Trophoblast cell (in vitro differentiated cells and primary cell): Measurements from ENCODE around the gene APRT.

Experiments
- DNase-seq, 2 donors: peaks; one replicate each; pipeline ENCODE4 v3.0.0-alpha.2; 2016
- H2AFZ ChIP-seq: 2 replicates; pipeline ENCODE4 v1.6.1; 2013; ENCODE audit warnings: low read length, moderate library complexity, mild to moderate bottlenecking; ENCODE audit not compliant: insufficient read depth, poor library complexity
- H2AK5ac ChIP-seq: 2 replicates; pipeline ENCODE4 v1.6.1; 2013; ENCODE audit warnings: mild to moderate bottlenecking, low read length
- H2BK120ac ChIP-seq: 2 replicates; pipeline ENCODE4 v1.6.1; 2013; ENCODE audit warnings: low read length, mild to moderate bottlenecking, moderate library complexity; ENCODE audit not compliant: insufficient read depth, poor library complexity
- H2BK12ac ChIP-seq: 2 replicates; pipeline ENCODE4 v1.6.1; 2013; ENCODE audit warnings: mild to moderate bottlenecking, low read length, moderate library complexity
- H2BK5ac ChIP-seq: 2 replicates; pipeline ENCODE4 v1.6.1; 2013; ENCODE audit warnings: low read length, low read depth, moderate library complexity, mild to moderate bottlenecking; ENCODE audit not compliant: poor library complexity
- H3K14ac ChIP-seq: 2 replicates; pipeline ENCODE4 v1.6.1; 2013; ENCODE audit warnings: mild to moderate bottlenecking, low read length
- H3K18ac ChIP-seq: 2 replicates; pipeline ENCODE4 v1.6.1; 2013; ENCODE audit warnings: mild to moderate bottlenecking, low read length
- H3K23ac ChIP-seq: 2 replicates; pipeline ENCODE4 v1.6.1; 2013; ENCODE audit warnings: low read length
- H3K27ac ChIP-seq: 2 replicates; pipeline ENCODE4 v1.5.1; 2013; ENCODE audit warnings: low read depth, mild to moderate bottlenecking, inconsistent platforms, low read length, moderate library complexity
- H3K27me3 ChIP-seq: 2 replicates; pipeline ENCODE4 v1.6.1; 2013; ENCODE audit warnings: inconsistent platforms, mild to moderate bottlenecking, low read length, moderate library complexity; ENCODE audit not compliant: insufficient read depth
- H3K36me3 ChIP-seq, 2 experiments: 1 replicate in 1 of 2; 2 replicates in 1 of 2; pipeline ENCODE4 v1.6.1; 2013; ENCODE audit warnings: low read length in 2 of 2, mild to moderate bottlenecking in 2 of 2, moderate library complexity in 1 of 2; ENCODE audit not compliant: insufficient read depth in 2 of 2, control insufficient read depth in 1 of 2
- H3K4ac ChIP-seq: 2 replicates; pipeline ENCODE4 v1.6.1; 2013; ENCODE audit warnings: low read depth, mild to moderate bottlenecking, low read length, moderate library complexity
- H3K4me1 ChIP-seq, 2 experiments: 1 replicate in 1 of 2; 2 replicates in 1 of 2; pipeline ENCODE4 v1.6.1; 2013; ENCODE audit warnings: low read length in 2 of 2, mild to moderate bottlenecking in 2 of 2, moderate library complexity in 1 of 2; ENCODE audit not compliant: insufficient read depth in 2 of 2, control insufficient read depth in 1 of 2
- H3K4me2 ChIP-seq: 2 replicates; pipeline ENCODE4 v1.6.1; 2013; ENCODE audit warnings: inconsistent platforms, mild to moderate bottlenecking, low read length, moderate library complexity
- H3K4me3 ChIP-seq: 2 replicates; pipeline ENCODE4 v1.5.1; 2013; ENCODE audit warnings: mild to moderate bottlenecking, low read depth, low read length, inconsistent platforms
- H3K79me1 ChIP-seq: one replicate; pipeline ENCODE4 v1.6.1; 2013; ENCODE audit warnings: low read length
- H3K79me2 ChIP-seq: 2 replicates; pipeline ENCODE4 v1.6.1; 2013; ENCODE audit warnings: low read length, mild to moderate bottlenecking; ENCODE audit not compliant: control insufficient read depth, insufficient read depth, poor library complexity
- H3K9ac ChIP-seq: 2 replicates; pipeline ENCODE4 v1.6.1; 2013; ENCODE audit warnings: mild to moderate bottlenecking, low read length
- H3K9me3 ChIP-seq: 2 replicates; pipeline ENCODE4 v1.6.1; 2013; ENCODE audit warnings: low read depth, mild to moderate bottlenecking, control low read depth, inconsistent platforms, low read length; ENCODE audit not compliant: insufficient read depth
- H4K12ac ChIP-seq: 2 replicates; pipeline ENCODE4 v1.6.1; 2013; ENCODE audit warnings: low read depth, mild to moderate bottlenecking, low read length, moderate library complexity
- H4K8ac ChIP-seq: 2 replicates; pipeline ENCODE4 v1.6.1; 2013; ENCODE audit warnings: low read depth, mild to moderate bottlenecking, low read length, moderate library complexity
- H4K91ac ChIP-seq: one replicate; pipeline ENCODE4 v1.6.1; 2013; ENCODE audit warnings: low read depth, mild to moderate bottlenecking, low read length, moderate library complexity
- WGBS: extraction: QIAGEN DNeasy Blood & Tissue Kit; methylation state at CpG from one replicate; pipeline ENCODE4 v1.1.7; 2013; ENCODE audit warnings: missing lambda C conversion rate; ENCODE audit not compliant: insufficient read length, insufficient coverage; ENCODE audit errors: extremely low coverage; 5-methylcytosine and 5-hydroxymethylcytosine counted together

Gene APRT

GRCh38 chr16:88766975-88767374, 44.8 kb downstream of the APRT start:
- Histone ChIP-seq H2BK5ac (no peak overlapping the region), H3K27me3 (no peaks in the 10 kb centered on the region), H2BK120ac (no peak overlapping the region), H3K9me3 (no peaks in the 10 kb centered on the region), H3K79me2 (peaks cover 19% of the 10 kb centered on the region), H4K12ac (no peak overlapping the region), H3K36me3 (peaks cover 3 to 5% of the 10 kb centered on the region in 2 experiments), H2AFZ (no peak overlapping the region), H3K18ac (no peak overlapping the region), H3K79me1 (peaks cover 27% of the 10 kb centered on the region), H3K23ac (no peak overlapping the region), H3K14ac (no peak overlapping the region), H3K9ac (no peak overlapping the region), H3K4ac (no peak overlapping the region), H3K4me1 (peaks cover 79 to 87% of the 10 kb centered on the region in 2 experiments), H3K4me2 (no peak overlapping the region), H3K4me3 (no peak overlapping the region), H3K27ac (no peak overlapping the region), H4K8ac (no peak overlapping the region), H2BK12ac (no peak overlapping the region), H4K91ac (no peak overlapping the region), H2AK5ac (no peak overlapping the region)
- no CpG with 5 or more reads among the region's 11 CpGs for WGBS
- no peak for DNase-seq

GRCh38 chr16:88764913-88765349, 46.8 kb downstream of the APRT start:
- Histone ChIP-seq H3K9me3 (peaks cover 3% of the 10 kb centered on the region), H4K91ac (peak overlapping the region; percentile 69), H2AK5ac (peak overlapping the region; percentile 27), H2AFZ (no peak overlapping the region), H2BK12ac (peak overlapping the region; percentile 44), H3K27me3 (no peaks in the 10 kb centered on the region), H3K18ac (peak overlapping the region; percentile 31), H3K4ac (peak overlapping the region; percentile 41), H3K4me2 (peak overlapping the region; percentile 55), H3K14ac (peak overlapping the region; percentile 24), H3K4me3 (no peak overlapping the region), H4K12ac (no peak overlapping the region), H2BK5ac (peak overlapping the region; percentile 77), H3K27ac (peak overlapping the region; percentile 59), H3K79me2 (peaks cover 15% of the 10 kb centered on the region), H4K8ac (no peak overlapping the region), H2BK120ac (peak overlapping the region; percentile 59), H3K79me1 (peaks cover 21% of the 10 kb centered on the region), H3K23ac (no peak overlapping the region), H3K9ac (no peak overlapping the region), H3K4me1 (peaks cover 65 to 79% of the 10 kb centered on the region in 2 experiments), H3K36me3 (peaks cover 5 to 7% of the 10 kb centered on the region in 2 experiments)
- no CpG with 5 or more reads among the region's 9 CpGs for WGBS
- peak; percentile 98 to 99 for DNase-seq

GRCh38 chr16:88764080-88764479, 47.6 kb downstream of the APRT start:
- Histone ChIP-seq H2AFZ (no peak overlapping the region), H4K8ac (no peak overlapping the region), H4K12ac (no peak overlapping the region), H3K27ac (peak overlapping the region; percentile 50), H3K79me1 (peaks cover 19% of the 10 kb centered on the region), H3K23ac (no peak overlapping the region), H3K18ac (peak overlapping the region; percentile 26), H3K9ac (no peak overlapping the region), H3K4me2 (peak overlapping the region; percentile 6), H2AK5ac (peak overlapping the region; percentile 20), H2BK120ac (peak overlapping the region; percentile 61), H3K36me3 (peaks cover 7% of the 10 kb centered on the region in 2 experiments), H2BK5ac (peak overlapping the region; percentile 41), H3K27me3 (no peaks in the 10 kb centered on the region), H2BK12ac (peak overlapping the region; percentile 27), H3K79me2 (peaks cover 15% of the 10 kb centered on the region), H3K4me3 (no peak overlapping the region), H3K4me1 (peaks cover 62 to 79% of the 10 kb centered on the region in 2 experiments), H4K91ac (peak overlapping the region; percentile 40), H3K14ac (peak overlapping the region; percentile 46), H3K9me3 (peaks cover 3% of the 10 kb centered on the region), H3K4ac (peak overlapping the region; percentile 3)
- peak in 1 of 2 donors; percentile 35 for DNase-seq
- WGBS = no CpG with 5 or more reads among the region's 19 CpGs

GRCh38 chr16:88763502-88764053, 48.1 kb downstream of the APRT start:
- H3K4me2 ChIP-seq = peak overlapping the region; percentile 21
- H4K12ac ChIP-seq = no peak overlapping the region
- whole genome bisulfite sequencing = no CpG with 5 or more reads among the region's 14 CpGs

More at GRCh38 chr16:88763502-88764053, 48.1 kb downstream of the APRT start:
- no peak overlapping the region for H2AFZ ChIP-seq
- H3K23ac ChIP-seq = no peak overlapping the region
- H3K9me3 ChIP-seq = peaks cover 3% of the 10 kb centered on the region
- no peak overlapping the region for H2BK5ac ChIP-seq
- peak overlapping the region; percentile 61 for H2BK120ac ChIP-seq
- H3K9ac ChIP-seq = no peak overlapping the region
- H2BK12ac ChIP-seq = peak overlapping the region; percentile 7
- H3K79me2 ChIP-seq = peaks cover 15% of the 10 kb centered on the region
- peak overlapping the region; percentile 20 for H2AK5ac ChIP-seq
- no peak overlapping the region for H3K4me3 ChIP-seq
- peak; percentile 96 to 98 for DNase-seq
- H3K14ac ChIP-seq = no peak overlapping the region
- no peaks in the 10 kb centered on the region for H3K27me3 ChIP-seq
- H3K4me1 ChIP-seq = peaks cover 61 to 76% of the 10 kb centered on the region in 2 experiments
- peak overlapping the region; percentile 26 for H3K18ac ChIP-seq
- H4K8ac ChIP-seq = no peak overlapping the region
- H4K91ac ChIP-seq = peak overlapping the region; percentile 40
- H3K27ac ChIP-seq = peak overlapping the region; percentile 53
- H3K4ac ChIP-seq = no peak overlapping the region
- peaks cover 19% of the 10 kb centered on the region for H3K79me1 ChIP-seq
- peaks cover 7% of the 10 kb centered on the region in 2 experiments for H3K36me3 ChIP-seq
